BE2C (cell line): ENCODE measurements around the gene GK2.

ENCODE experiments used
- DNase-seq: peaks from one replicate; pipeline ENCODE4 v3.0.0-alpha.2; 2020
- H3K27me3 ChIP-seq: fragments of 250-450 bp; sonication (Bioruptor Pico); 2 replicates; pipeline ENCODE4 v1.5.1; 2020; ENCODE audit warnings: mild to moderate bottlenecking
- H3K36me3 ChIP-seq: fragments of 250-450 bp; sonication (Bioruptor Pico); 2 replicates; pipeline ENCODE4 v1.5.1; 2020; ENCODE audit warnings: mild to moderate bottlenecking
- H3K4me1 ChIP-seq: fragments of 250-450 bp; sonication (Bioruptor Pico); 2 replicates; pipeline ENCODE4 v1.5.1; 2020
- H3K4me3 ChIP-seq: 2 replicates; pipeline ENCODE4 v1.5.1; 2011; ENCODE audit warnings: low read depth, low read length
- H3K9me3 ChIP-seq: fragments of 250-450 bp; sonication (Bioruptor Pico); 2 replicates; pipeline ENCODE4 v1.5.1; 2020
- CTCF ChIP-seq: IDR thresholded peaks from 2 replicates; pipeline ENCODE4 v1.5.1; 2012; ENCODE audit warnings: mild to moderate bottlenecking, low read depth, low read length

The GK2 gene

GRCh38 chr4:79360006-79360405 lies 48.0 kb downstream of the GK2 start:
- Histone ChIP-seq H3K9me3 (no peaks in the 10 kb centered on the region), H3K27me3 (no peaks in the 10 kb centered on the region), H3K4me1 (peaks cover 11% of the 10 kb centered on the region), H3K4me3 (no peak overlapping the region), H3K36me3 (no peaks in the 10 kb centered on the region)
- TF ChIP-seq CTCF, result no peak
- no peak for DNase-seq

GRCh38 chr4:79358438-79358837 lies 49.6 kb downstream of the GK2 start:
- peaks cover 11% of the 10 kb centered on the region for H3K4me1 ChIP-seq
- H3K36me3 ChIP-seq, result no peaks in the 10 kb centered on the region
- H3K27me3 ChIP-seq, result no peaks in the 10 kb centered on the region
- no peak overlapping the region for H3K4me3 ChIP-seq
- TF ChIP-seq CTCF, result no peak
- no peaks in the 10 kb centered on the region for H3K9me3 ChIP-seq
- DNase-seq, result no peak

GRCh38 chr4:79357365-79357764 lies 50.7 kb downstream of the GK2 start:
- peaks cover 11% of the 10 kb centered on the region for H3K4me1 ChIP-seq
- TF ChIP-seq CTCF, result no peak

More at GRCh38 chr4:79357365-79357764, 50.7 kb downstream of the GK2 start:
- Histone ChIP-seq H3K36me3 (no peaks in the 10 kb centered on the region), H3K27me3 (no peaks in the 10 kb centered on the region), H3K4me3 (no peak overlapping the region), H3K9me3 (no peaks in the 10 kb centered on the region)
- DNase-seq, result no peak
